Measurements from ENCODE around the gene SLC32A1.

DNA sequence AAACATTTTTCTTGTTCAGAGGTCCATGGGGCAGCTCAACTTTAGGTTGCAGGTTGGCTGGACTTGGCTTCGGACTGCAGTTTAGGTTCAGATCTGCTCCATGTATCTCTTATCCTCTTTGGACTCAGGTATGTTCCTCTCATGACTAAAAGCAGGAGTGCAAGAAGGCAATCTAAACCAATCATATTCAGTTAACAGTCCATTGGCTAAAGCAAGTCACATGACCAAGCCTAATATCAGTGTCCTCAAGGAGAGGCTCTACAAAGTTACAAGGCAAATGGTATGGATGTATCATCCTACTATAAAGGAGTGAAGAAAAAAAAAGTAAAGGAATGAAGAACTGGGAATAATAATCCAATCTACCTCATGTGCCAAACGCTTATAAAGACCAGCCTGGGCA is 21.5 kb downstream of the SLC32A1 start:
- TF ChIP-seq, protein P1, sequence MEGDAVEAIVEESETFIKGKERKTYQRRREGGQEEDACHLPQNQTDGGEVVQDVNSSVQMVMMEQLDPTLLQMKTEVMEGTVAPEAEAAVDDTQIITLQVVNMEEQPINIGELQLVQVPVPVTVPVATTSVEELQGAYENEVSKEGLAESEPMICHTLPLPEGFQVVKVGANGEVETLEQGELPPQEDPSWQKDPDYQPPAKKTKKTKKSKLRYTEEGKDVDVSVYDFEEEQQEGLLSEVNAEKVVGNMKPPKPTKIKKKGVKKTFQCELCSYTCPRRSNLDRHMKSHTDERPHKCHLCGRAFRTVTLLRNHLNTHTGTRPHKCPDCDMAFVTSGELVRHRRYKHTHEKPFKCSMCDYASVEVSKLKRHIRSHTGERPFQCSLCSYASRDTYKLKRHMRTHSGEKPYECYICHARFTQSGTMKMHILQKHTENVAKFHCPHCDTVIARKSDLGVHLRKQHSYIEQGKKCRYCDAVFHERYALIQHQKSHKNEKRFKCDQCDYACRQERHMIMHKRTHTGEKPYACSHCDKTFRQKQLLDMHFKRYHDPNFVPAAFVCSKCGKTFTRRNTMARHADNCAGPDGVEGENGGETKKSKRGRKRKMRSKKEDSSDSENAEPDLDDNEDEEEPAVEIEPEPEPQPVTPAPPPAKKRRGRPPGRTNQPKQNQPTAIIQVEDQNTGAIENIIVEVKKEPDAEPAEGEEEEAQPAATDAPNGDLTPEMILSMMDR (IDR thresholded peaks at IDR 0.05), result no peak
- TF ChIP-seq POLR2A (IDR thresholded peaks at IDR 0.05), result no peak
